ENCODE measurements around the gene APPBP2. TPM values are rescaled to one million over a fixed set of nuclear protein-coding genes. Genes with fewer than 3 reads are reported as not detected.

Gene APPBP2, protein sequence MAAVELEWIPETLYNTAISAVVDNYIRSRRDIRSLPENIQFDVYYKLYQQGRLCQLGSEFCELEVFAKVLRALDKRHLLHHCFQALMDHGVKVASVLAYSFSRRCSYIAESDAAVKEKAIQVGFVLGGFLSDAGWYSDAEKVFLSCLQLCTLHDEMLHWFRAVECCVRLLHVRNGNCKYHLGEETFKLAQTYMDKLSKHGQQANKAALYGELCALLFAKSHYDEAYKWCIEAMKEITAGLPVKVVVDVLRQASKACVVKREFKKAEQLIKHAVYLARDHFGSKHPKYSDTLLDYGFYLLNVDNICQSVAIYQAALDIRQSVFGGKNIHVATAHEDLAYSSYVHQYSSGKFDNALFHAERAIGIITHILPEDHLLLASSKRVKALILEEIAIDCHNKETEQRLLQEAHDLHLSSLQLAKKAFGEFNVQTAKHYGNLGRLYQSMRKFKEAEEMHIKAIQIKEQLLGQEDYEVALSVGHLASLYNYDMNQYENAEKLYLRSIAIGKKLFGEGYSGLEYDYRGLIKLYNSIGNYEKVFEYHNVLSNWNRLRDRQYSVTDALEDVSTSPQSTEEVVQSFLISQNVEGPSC
- 7.6 and 12.5 TPM in 2 replicates for polyA plus RNA-seq (2012; rRNA removed)
- polyA plus RNA-seq (2012; cell fraction: cytosol; rRNA removed): 12.2 and 13.3 TPM in 2 replicates
- polyA plus RNA-seq (2012; cell fraction: nucleus; rRNA removed): 7.8 and 16.3 TPM in 2 replicates

DNA sequence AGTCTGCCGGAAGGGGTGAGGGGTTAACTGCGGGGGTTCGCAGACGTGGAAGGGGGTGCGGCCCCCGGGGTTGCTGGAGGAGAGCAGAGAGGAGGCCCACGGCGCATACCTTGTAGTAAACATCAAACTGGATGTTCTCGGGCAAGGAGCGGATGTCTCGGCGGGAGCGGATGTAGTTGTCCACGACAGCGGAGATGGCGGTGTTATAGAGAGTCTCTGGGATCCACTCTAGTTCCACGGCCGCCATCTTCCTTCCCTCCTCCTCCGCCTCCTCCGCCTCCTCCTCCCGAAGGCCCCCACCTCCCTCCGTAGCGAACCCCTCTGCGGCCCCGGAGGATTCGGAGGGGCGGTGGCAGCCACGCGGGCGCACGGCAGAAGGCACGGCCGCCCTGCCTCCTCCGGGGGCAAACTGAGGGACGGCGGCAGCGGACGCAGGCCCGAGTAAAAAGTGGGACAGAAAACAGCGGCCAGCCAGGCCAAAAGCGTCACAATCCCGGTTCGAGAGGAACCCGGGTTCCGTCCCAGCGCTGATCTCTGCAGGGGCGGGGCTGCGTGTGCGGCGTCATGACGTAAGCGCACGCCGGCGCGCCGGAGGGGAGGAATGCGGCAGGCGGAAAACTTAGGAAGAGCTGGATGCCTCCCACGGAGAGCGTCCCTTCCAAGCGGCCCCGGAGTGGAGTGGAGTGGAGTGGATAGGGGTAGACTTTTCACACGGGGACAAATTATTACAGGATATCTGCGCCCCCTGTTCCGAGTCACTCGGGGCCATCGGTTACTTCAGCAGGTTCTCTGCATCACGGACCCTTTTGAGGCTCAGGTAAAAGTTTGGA lies at the start of gene APPBP2:
Gene APPBP2 (minus strand): TSS at position 558 of the 830 bp plus-strand sequence. CDS start 311 bp downstream, at position 247.
- CTCF ChIA-PET: interaction anchor here (1.0 to 3.3 kb wide), 5 partner anchors 10 to 113 kb away, joined by 3 to 18 read pairs (median 7); no protein-coding TSS in a partner anchor
- peaks cover 70% of the 10 kb centered on the region for H3K79me2 ChIP-seq (ENCODE audit: insufficient read depth)
- H3K4me3 ChIP-seq (ENCODE audit: low read depth in 2 of 2, low read length in 1 of 2): peak within 1 kb of the TSS; percentile 90 to 93
- peak within 1 kb of the TSS; percentile 97 to 99 for H3K27ac ChIP-seq (ENCODE audit: low read depth in 2 of 2, low read length in 1 of 2)
- H4K20me1 ChIP-seq (ENCODE audit: insufficient read depth): peaks cover 40% of the 10 kb centered on the region
- POLR2A ChIA-PET: interaction anchor here (0.6 to 1.3 kb wide), 7 partner anchors 9 to 91 kb away, joined by 3 to 5 read pairs (median 3); partner anchors contain the start of gene PPM1D
- no peaks in the 10 kb centered on the region for H3K9me2 ChIP-seq
- peaks cover 3% of the 10 kb centered on the region for H3F3A ChIP-seq (replicated peaks; ENCODE audit: insufficient read depth)
- H3K9me3 ChIP-seq: no peaks in the 10 kb centered on the region
- DNase-seq: peak; percentile 95
- H3K36me3 ChIP-seq (replicated peaks in 1 of 2; ENCODE audit: control insufficient read depth in 1 of 2, insufficient read depth in 2 of 2, low read length in 1 of 2): no peaks in the 10 kb centered on the region
- no peaks in the 10 kb centered on the region for H3K27me3 ChIP-seq (ENCODE audit: insufficient read depth)
- H3K9ac ChIP-seq: peak within 1 kb of the TSS; percentile 98
- under 1% methylated on average over 69 of the region's 69 CpGs for WGBS (ENCODE audit: low lambda C conversion rate)
- H3K4me1 ChIP-seq (ENCODE audit: control insufficient read depth in 1 of 2, insufficient read depth in 2 of 2, low read depth in 1 of 2, low read length in 1 of 2): peaks cover 0 to 14% of the 10 kb centered on the region in 2 experiments; a peak in 2 of 4 replicates
- peak within 1 kb of the TSS; percentile 87 for H2AFZ ChIP-seq (ENCODE audit: low read depth)
- peak within 1 kb of the TSS; percentile 78 for H3K4me2 ChIP-seq
- TF ChIP-seq RAD21 (IDR thresholded peaks at IDR 0.05; ENCODE audit: low read length) (no peak; the same call in 1 of the 2 replicates), TAF1 (IDR thresholded peaks at IDR 0.05; ENCODE audit: borderline replicate concordance, low read depth, low read length) (peak; percentile 79), RXRA (IDR thresholded peaks at IDR 0.05; ENCODE audit: borderline replicate concordance, low read depth) (no peak), FOXJ3 (CRISPR knock-in tag; IDR thresholded peaks at IDR 0.05) (peak; percentile 49; the same call in 1 of the 2 replicates), YY1 (IDR thresholded peaks at IDR 0.05; ENCODE audit: low read depth) (peak; percentile 94), TCF12 (IDR thresholded peaks at IDR 0.05) (peak; percentile 4; the same call in 1 of the 2 replicates), MEF2A (IDR thresholded peaks at IDR 0.05; ENCODE audit: borderline replicate concordance, low read depth) (no peak; the same call in 1 of the 2 replicates), POLR2AphosphoS5 (IDR thresholded peaks at IDR 0.05; ENCODE audit: low read depth, low read length) (peak; percentile 97), GATA2 (CRISPR knock-in tag; IDR thresholded peaks at IDR 0.05) (no peak), MXI1 (IDR thresholded peaks at IDR 0.05; ENCODE audit: low read depth, low read length) (peak; percentile 80), ELF1 (IDR thresholded peaks at IDR 0.05) (peak; percentile 89), EP300 (IDR thresholded peaks at IDR 0.05; ENCODE audit: borderline replicate concordance in 1 of 2, low read depth in 1 of 2, low read length in 1 of 2) (no peak), RCOR1 (IDR thresholded peaks at IDR 0.05; ENCODE audit: low read length) (no peak), JUND (IDR thresholded peaks at IDR 0.05) (no peak), NFIC (IDR thresholded peaks at IDR 0.05; ENCODE audit: borderline replicate concordance) (no peak), TEAD4 (IDR thresholded peaks at IDR 0.05; ENCODE audit: borderline replicate concordance, insufficient read depth) (peak; percentile 68), SIN3A (IDR thresholded peaks at IDR 0.05; ENCODE audit: borderline replicate concordance, low read depth, low read length) (peak; percentile 83; the same call in 1 of the 2 replicates), SMC3 (IDR thresholded peaks at IDR 0.05; ENCODE audit: low read depth, low read length) (peak; percentile 25; the same call in 1 of the 2 replicates), NRF1 (IDR thresholded peaks at IDR 0.05; ENCODE audit: low read depth, low read length) (peak; percentile 50), RFX5 (IDR thresholded peaks at IDR 0.05; ENCODE audit: low read length) (no peak), GABPA (IDR thresholded peaks at IDR 0.05; ENCODE audit: low read depth) (peak; percentile 49; the same call in 1 of the 2 replicates)
- TF ChIP-seq, protein P1, sequence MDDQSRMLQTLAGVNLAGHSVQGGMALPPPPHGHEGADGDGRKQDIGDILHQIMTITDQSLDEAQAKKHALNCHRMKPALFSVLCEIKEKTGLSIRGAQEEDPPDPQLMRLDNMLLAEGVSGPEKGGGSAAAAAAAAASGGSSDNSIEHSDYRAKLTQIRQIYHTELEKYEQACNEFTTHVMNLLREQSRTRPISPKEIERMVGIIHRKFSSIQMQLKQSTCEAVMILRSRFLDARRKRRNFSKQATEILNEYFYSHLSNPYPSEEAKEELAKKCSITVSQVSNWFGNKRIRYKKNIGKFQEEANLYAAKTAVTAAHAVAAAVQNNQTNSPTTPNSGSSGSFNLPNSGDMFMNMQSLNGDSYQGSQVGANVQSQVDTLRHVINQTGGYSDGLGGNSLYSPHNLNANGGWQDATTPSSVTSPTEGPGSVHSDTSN (IDR thresholded peaks at IDR 0.05): no peak
- TF ChIP-seq, protein P2, sequence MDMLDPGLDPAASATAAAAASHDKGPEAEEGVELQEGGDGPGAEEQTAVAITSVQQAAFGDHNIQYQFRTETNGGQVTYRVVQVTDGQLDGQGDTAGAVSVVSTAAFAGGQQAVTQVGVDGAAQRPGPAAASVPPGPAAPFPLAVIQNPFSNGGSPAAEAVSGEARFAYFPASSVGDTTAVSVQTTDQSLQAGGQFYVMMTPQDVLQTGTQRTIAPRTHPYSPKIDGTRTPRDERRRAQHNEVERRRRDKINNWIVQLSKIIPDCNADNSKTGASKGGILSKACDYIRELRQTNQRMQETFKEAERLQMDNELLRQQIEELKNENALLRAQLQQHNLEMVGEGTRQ (IDR thresholded peaks at IDR 0.05; ENCODE audit: borderline replicate concordance, low read depth, low read length): no peak
- TF ChIP-seq, protein P3, sequence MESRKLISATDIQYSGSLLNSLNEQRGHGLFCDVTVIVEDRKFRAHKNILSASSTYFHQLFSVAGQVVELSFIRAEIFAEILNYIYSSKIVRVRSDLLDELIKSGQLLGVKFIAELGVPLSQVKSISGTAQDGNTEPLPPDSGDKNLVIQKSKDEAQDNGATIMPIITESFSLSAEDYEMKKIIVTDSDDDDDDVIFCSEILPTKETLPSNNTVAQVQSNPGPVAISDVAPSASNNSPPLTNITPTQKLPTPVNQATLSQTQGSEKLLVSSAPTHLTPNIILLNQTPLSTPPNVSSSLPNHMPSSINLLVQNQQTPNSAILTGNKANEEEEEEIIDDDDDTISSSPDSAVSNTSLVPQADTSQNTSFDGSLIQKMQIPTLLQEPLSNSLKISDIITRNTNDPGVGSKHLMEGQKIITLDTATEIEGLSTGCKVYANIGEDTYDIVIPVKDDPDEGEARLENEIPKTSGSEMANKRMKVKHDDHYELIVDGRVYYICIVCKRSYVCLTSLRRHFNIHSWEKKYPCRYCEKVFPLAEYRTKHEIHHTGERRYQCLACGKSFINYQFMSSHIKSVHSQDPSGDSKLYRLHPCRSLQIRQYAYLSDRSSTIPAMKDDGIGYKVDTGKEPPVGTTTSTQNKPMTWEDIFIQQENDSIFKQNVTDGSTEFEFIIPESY (IDR thresholded peaks at IDR 0.05; ENCODE audit: borderline replicate concordance, low read depth): 0 out of 2 replicates have a peak, but pooled peaks have one; percentile 10
- TF ChIP-seq, protein P4, sequence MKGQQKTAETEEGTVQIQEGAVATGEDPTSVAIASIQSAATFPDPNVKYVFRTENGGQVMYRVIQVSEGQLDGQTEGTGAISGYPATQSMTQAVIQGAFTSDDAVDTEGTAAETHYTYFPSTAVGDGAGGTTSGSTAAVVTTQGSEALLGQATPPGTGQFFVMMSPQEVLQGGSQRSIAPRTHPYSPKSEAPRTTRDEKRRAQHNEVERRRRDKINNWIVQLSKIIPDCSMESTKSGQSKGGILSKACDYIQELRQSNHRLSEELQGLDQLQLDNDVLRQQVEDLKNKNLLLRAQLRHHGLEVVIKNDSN (IDR thresholded peaks at IDR 0.05; ENCODE audit: borderline replicate concordance, low read depth): no peak
- TF ChIP-seq, protein P5, sequence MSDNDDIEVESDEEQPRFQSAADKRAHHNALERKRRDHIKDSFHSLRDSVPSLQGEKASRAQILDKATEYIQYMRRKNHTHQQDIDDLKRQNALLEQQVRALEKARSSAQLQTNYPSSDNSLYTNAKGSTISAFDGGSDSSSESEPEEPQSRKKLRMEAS (IDR thresholded peaks at IDR 0.05; ENCODE audit: low read depth): peak; percentile 67
